BLaER1 treated with 17β-estradiol and CSF1 and Interleukin-3, amounts not matched to agents 10 nM and 100 nM (cell line): ENCODE results near the gene MYEOV.
A peak's percentile ranks its signal among the peaks of the same experiment; 100 is the strongest.

Source experiments
- H3K27ac ChIP-seq, 11 experiments: shearing (Covaris generic); formaldehyde crosslinking; 2 replicates each; pipeline ENCODE4 v1.8.1; 2022
- H3K27me3 ChIP-seq, 11 experiments: shearing (Covaris generic); formaldehyde crosslinking; 2 replicates each; pipeline ENCODE4 v1.8.1; 2022
- H3K36me3 ChIP-seq, 11 experiments: shearing (Covaris generic); formaldehyde crosslinking; 2 replicates each; pipeline ENCODE4 v1.8.1; 2022
- H3K4me1 ChIP-seq, 10 experiments: shearing (Covaris generic); formaldehyde crosslinking; 2 replicates each; pipeline ENCODE4 v1.8.1; 2022
- H3K4me2 ChIP-seq, 11 experiments: shearing (Covaris generic); formaldehyde crosslinking; 2 replicates each; pipeline ENCODE4 v1.8.1; 2022
- H3K4me3 ChIP-seq, 10 experiments: shearing (Covaris generic); formaldehyde crosslinking; 2 replicates each; pipeline ENCODE4 v1.8.1; 2022
- H3K9ac ChIP-seq, 11 experiments: shearing (Covaris generic); formaldehyde crosslinking; 2 replicates each; pipeline ENCODE4 v1.8.1; 2022
- H3K9me3 ChIP-seq, 11 experiments: shearing (Covaris generic); formaldehyde crosslinking; replicated peaks in 1 of 11; 2 replicates each; pipeline ENCODE4 v1.8.1; 2022
- H4K20me1 ChIP-seq, 11 experiments: shearing (Covaris generic); formaldehyde crosslinking; 2 replicates each; pipeline ENCODE4 v1.8.1; 2022
- Cebpa-rat ChIP-seq, 11 experiments: shearing (Covaris generic); IDR thresholded peaks; 2 replicates each; pipeline ENCODE4 v1.8.1; 2022

MYEOV gene

GRCh38 chr11:69280451-69280850, 13.5 kb upstream of the MYEOV start:
- no peak overlapping the region for H3K27ac ChIP-seq
- H3K27me3 ChIP-seq, result no peaks in the 10 kb centered on the region
- peaks cover 0 to 13% (median 5%) of the 10 kb centered on the region in 10 experiments; a peak in 8 of 20 replicates for H3K4me1 ChIP-seq
- peaks cover 0 to 8% (median 0%) of the 10 kb centered on the region in 11 experiments; a peak in 8 of 22 replicates for H3K9me3 ChIP-seq
- no peaks in the 10 kb centered on the region for H4K20me1 ChIP-seq
- no peak overlapping the region for H3K4me3 ChIP-seq
- no peak overlapping the region for H3K4me2 ChIP-seq
- TF ChIP-seq Cebpa-rat (IDR thresholded peaks at IDR 0.05), result no peak
- H3K9ac ChIP-seq, result no peak overlapping the region
- no peaks in the 10 kb centered on the region for H3K36me3 ChIP-seq

- H3K9me3 ChIP-seq, result peaks cover 0 to 8% (median 0%) of the 10 kb centered on the region in 11 experiments; a peak in 8 of 22 replicates
- H3K9ac ChIP-seq, result no peak overlapping the region
- no peak overlapping the region for H3K4me2 ChIP-seq
- H3K36me3 ChIP-seq, result no peaks in the 10 kb centered on the region
- TF ChIP-seq Cebpa-rat (IDR thresholded peaks at IDR 0.05), result no peak
- H4K20me1 ChIP-seq, result no peaks in the 10 kb centered on the region
- no peak overlapping the region for H3K27ac ChIP-seq
- no peak overlapping the region for H3K4me3 ChIP-seq
- H3K27me3 ChIP-seq, result no peaks in the 10 kb centered on the region
- H3K4me1 ChIP-seq, result peaks cover 0 to 8% (median 5%) of the 10 kb centered on the region in 10 experiments; a peak in 8 of 20 replicates
Observed at GRCh38 chr11:69280994-69281393, 13.0 kb upstream of the MYEOV start.

- no peak overlapping the region for H3K9ac ChIP-seq
- no peaks in the 10 kb centered on the region for H3K27me3 ChIP-seq
- no peak overlapping the region for H3K27ac ChIP-seq
- H3K36me3 ChIP-seq, result no peaks in the 10 kb centered on the region
- H3K4me3 ChIP-seq, result no peak overlapping the region
- H3K4me2 ChIP-seq, result no peak overlapping the region
- H4K20me1 ChIP-seq, result no peaks in the 10 kb centered on the region
- peaks cover 0 to 18% (median 16%) of the 10 kb centered on the region in 10 experiments; a peak in 17 of 20 replicates for H3K4me1 ChIP-seq
- H3K9me3 ChIP-seq, result peaks cover 0 to 18% (median 3%) of the 10 kb centered on the region in 11 experiments; a peak in 10 of 22 replicates
- no peak for TF ChIP-seq Cebpa-rat (IDR thresholded peaks at IDR 0.05)
Observed at GRCh38 chr11:69283446-69283845, 10.5 kb upstream of the MYEOV start.

- Histone ChIP-seq H3K27me3 (no peaks in the 10 kb centered on the region), H3K9ac (no peak overlapping the region), H3K9me3 (peaks cover 0 to 19% (median 3%) of the 10 kb centered on the region in 11 experiments; a peak in 10 of 22 replicates), H3K36me3 (no peaks in the 10 kb centered on the region), H4K20me1 (no peaks in the 10 kb centered on the region), H3K4me3 (no peak overlapping the region), H3K4me1 (peaks cover 0 to 18% (median 16%) of the 10 kb centered on the region in 10 experiments; a peak in 17 of 20 replicates), H3K4me2 (no peak overlapping the region), H3K27ac (no peak overlapping the region)
- no peak for TF ChIP-seq Cebpa-rat (IDR thresholded peaks at IDR 0.05)
Observed at GRCh38 chr11:69284081-69284511, 9.9 kb upstream of the MYEOV start.

GRCh38 chr11:69285091-69285490, 8.9 kb upstream of the MYEOV start:
- H4K20me1 ChIP-seq, result no peaks in the 10 kb centered on the region
- no peak for TF ChIP-seq Cebpa-rat (IDR thresholded peaks at IDR 0.05)
- no peak overlapping the region for H3K9ac ChIP-seq
- H3K4me2 ChIP-seq, result no peak overlapping the region
- no peak overlapping the region for H3K27ac ChIP-seq
- H3K4me3 ChIP-seq, result no peak overlapping the region
- H3K27me3 ChIP-seq, result no peaks in the 10 kb centered on the region
- peaks cover 0 to 19% (median 3%) of the 10 kb centered on the region in 11 experiments; a peak in 10 of 22 replicates for H3K9me3 ChIP-seq
- H3K36me3 ChIP-seq, result no peaks in the 10 kb centered on the region
- peaks cover 0 to 18% (median 16%) of the 10 kb centered on the region in 10 experiments; a peak in 17 of 20 replicates for H3K4me1 ChIP-seq

GRCh38 chr11:69285766-69286165, 8.2 kb upstream of the MYEOV start:
- TF ChIP-seq Cebpa-rat (IDR thresholded peaks at IDR 0.05), result no peak
- H3K4me1 ChIP-seq, result peaks cover 0 to 18% (median 16%) of the 10 kb centered on the region in 10 experiments; a peak in 17 of 20 replicates

GRCh38 chr11:69286374-69287371, 7.3 kb upstream of the MYEOV start:
- no peak for TF ChIP-seq Cebpa-rat (IDR thresholded peaks at IDR 0.05)
- Histone ChIP-seq H3K4me2 (peak overlapping the region in 9 of 11 experiments; percentile 29 to 73 (median 69); a peak in 19 of 22 replicates), H3K9ac (peak overlapping the region in 3 of 11 experiments; percentile 13 to 23 (median 18); a peak in 2 of 22 replicates), H3K27ac (no peak overlapping the region), H4K20me1 (no peaks in the 10 kb centered on the region), H3K9me3 (peaks cover 0 to 19% (median 3%) of the 10 kb centered on the region in 11 experiments; a peak in 10 of 22 replicates), H3K4me3 (no peak overlapping the region), H3K36me3 (no peaks in the 10 kb centered on the region), H3K4me1 (peaks cover 0 to 18% (median 16%) of the 10 kb centered on the region in 10 experiments; a peak in 17 of 20 replicates), H3K27me3 (no peaks in the 10 kb centered on the region)

More at GRCh38 chr11:69285766-69286165, 8.2 kb upstream of the MYEOV start:
- H3K4me3 ChIP-seq, result no peak overlapping the region
- no peaks in the 10 kb centered on the region for H4K20me1 ChIP-seq
- H3K36me3 ChIP-seq, result no peaks in the 10 kb centered on the region
- no peak overlapping the region for H3K27ac ChIP-seq
- peaks cover 0 to 19% (median 3%) of the 10 kb centered on the region in 11 experiments; a peak in 10 of 22 replicates for H3K9me3 ChIP-seq
- no peaks in the 10 kb centered on the region for H3K27me3 ChIP-seq
- H3K9ac ChIP-seq, result no peak overlapping the region
- no peak overlapping the region for H3K4me2 ChIP-seq

- TF ChIP-seq Cebpa-rat (IDR thresholded peaks at IDR 0.05), result no peak
- Histone ChIP-seq H3K27ac (no peak overlapping the region), H3K4me1 (peaks cover 2 to 30% (median 26%) of the 10 kb centered on the region in 10 experiments; a peak in 18 of 20 replicates), H3K4me3 (no peak overlapping the region), H3K4me2 (peak overlapping the region in 5 of 11 experiments; percentile 43 to 71 (median 69); a peak in 5 of 22 replicates), H3K36me3 (no peaks in the 10 kb centered on the region), H3K27me3 (no peaks in the 10 kb centered on the region), H3K9me3 (peaks cover 0 to 12% (median 0%) of the 10 kb centered on the region in 11 experiments; a peak in 3 of 22 replicates), H3K9ac (no peak overlapping the region), H4K20me1 (no peaks in the 10 kb centered on the region)
Observed at GRCh38 chr11:69287968-69288882, 5.7 kb upstream of the MYEOV start.
